NCI-H460 (cell line): ENCODE measurements around the gene CHMP2A. TPM values are rescaled to one million over a fixed set of nuclear protein-coding genes. Genes with fewer than 3 reads are reported as not detected.

Source experiments
- DNase-seq: peaks from one replicate; pipeline ENCODE4 v3.0.0-alpha.2; 2016; ENCODE audit warnings: low read depth; ENCODE audit errors: extremely low read depth
- total RNA-seq: library from RNA; depleted of rRNA; stranded (reverse); fragments of >200 nt; shearing (Covaris generic); gene quantifications from 2 replicates; pipeline ENCODE4 v1.2.3, GENCODE V29; 2014

The CHMP2A gene
- total RNA-seq, 1 experiment from 2014 or later: 102 TPM

DNA sequence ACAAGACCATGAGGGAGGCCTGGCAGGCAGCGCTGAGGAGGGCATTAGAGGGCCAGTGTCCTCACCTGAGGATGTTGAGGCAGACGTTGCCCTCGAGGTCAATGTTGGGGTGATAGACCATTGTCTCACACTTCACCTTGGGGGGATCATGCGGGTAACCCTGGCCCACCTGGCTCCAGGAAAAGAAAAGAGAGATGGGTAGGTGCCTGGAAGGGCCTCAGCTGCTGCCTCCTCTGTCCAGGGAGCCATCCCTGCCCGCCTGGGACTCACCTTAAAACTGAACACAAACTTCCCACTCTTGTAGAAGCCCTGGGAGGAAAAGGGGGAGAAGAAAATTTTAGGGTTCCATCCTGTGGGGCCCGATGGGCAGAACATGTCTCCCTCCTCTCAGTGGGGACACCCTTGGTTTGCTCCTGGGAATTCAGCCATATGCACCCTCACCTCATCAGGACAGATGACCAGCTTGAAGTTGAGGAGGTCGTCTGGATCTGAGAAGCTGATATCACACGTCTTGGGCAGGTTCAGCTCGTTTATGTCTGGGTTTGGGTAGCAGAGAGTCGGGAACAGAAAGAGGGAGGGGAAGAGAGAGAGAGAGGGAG is 1.8 kb upstream of the CHMP2A start:
- no peak for DNase-seq

DNA sequence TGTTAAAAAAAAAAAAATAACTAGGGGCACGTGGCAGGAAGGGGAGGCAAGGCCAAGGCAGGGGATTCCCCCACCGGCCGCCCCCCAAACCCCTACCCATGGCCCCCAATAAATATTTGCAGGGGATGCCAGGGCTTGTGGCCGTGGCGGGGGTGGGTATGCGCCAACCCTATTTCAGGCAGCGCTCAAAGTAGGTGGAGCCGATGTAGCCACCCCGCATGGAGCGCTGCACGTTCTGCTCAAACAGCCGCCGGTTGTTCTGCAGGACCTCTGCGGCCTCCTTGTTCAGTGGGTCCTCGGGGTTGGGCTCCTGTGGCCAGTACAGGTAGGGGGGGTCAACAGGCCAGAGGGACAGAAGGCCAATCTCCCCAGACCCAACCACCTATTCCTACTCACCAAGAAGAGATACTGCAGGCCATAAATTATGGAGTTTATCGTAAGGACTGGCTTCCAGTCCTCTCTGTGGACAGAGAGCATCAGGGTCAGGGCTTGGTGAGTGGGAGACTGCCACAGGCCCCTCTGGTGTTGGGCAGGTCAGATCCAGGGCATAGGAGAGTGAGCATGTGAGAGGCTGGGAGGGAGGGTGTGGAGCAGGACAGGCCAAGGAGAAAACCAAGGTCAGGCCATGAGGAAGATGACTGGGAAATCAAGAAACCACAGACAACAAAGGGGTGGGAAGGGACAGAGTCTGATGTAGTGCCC is 1.2 kb upstream of the CHMP2A start:
- DNase-seq: no peak

DNA sequence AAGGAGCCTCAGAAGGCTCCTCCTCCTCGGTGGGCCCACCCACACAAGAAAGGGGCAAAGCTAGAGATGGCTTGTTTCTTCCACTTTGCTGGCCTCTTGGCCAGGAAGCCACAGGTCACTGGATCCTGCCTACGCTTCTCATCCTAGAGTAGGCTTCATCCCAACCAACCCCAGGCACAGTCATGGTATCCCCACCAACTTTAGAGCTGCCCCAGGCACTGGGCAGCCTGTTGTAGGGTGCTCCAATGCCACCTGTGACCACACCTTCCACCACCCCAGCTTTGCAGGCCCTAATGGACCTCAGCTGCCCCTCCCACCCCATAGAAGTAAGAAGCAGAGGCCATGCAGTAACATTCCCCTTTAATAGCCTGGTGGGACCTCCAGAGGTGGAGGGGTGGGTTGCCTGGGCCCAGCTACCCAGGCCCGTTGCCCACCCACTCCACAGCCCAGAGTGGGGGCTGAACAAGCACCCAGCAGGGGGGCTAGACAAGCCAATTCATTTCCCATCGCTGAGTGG is 522 bp upstream of the CHMP2A start:
- DNase-seq: no peak

DNA sequence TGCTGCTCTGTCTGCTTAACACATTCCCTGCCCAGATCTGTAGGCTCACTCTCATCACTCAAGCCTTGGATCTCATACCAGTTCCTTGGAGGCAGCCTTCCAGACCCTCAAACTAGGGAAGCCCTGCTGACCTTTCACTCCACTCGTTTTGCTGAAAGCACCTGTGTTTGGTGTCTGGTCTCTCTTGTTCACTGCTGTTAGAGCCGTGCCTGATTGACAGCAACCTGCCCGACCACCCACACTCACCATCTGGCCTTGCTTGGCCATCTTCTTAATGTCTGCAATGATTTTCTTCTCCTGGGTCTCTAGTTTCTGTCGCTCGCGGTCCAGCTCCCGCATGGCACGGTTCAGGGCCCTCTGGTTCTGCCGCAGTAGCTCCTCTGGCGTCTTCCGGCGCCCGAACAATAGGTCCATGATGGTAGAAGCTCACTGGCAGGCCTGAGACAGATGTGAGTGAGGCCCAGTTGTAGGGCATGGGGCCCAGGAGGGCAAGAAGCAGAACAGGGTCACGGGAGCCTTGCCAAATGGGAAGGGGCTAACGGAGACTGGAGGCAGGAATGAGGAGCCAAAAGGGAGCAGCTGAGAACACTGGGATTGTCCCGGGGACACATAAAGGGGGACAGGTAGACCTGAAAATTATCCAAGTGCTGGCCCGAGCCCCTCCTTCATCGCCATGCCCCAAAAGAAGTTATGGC is 959 bp downstream of the CHMP2A start:
- DNase-seq: no peak

DNA sequence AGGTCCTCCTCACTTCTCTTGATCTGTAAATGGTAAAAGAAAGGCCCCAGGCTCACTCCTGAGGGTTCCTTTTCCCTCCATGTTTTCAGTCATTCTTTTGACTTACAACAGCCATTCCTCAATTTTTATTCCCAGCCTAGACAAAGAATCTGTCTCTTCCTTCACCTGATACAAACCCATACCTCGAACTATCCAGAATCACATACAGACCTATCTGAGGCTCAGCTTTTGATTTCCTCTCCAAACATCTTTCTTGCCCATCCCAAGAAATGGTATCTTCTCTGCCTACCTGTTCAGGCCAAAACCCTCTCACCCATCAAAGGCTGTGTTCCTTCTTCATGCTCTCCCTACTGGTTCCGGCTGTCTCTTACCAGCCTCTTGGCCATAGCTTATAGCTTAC is 2.2 kb downstream of the CHMP2A start:
- DNase-seq: no peak

DNA sequence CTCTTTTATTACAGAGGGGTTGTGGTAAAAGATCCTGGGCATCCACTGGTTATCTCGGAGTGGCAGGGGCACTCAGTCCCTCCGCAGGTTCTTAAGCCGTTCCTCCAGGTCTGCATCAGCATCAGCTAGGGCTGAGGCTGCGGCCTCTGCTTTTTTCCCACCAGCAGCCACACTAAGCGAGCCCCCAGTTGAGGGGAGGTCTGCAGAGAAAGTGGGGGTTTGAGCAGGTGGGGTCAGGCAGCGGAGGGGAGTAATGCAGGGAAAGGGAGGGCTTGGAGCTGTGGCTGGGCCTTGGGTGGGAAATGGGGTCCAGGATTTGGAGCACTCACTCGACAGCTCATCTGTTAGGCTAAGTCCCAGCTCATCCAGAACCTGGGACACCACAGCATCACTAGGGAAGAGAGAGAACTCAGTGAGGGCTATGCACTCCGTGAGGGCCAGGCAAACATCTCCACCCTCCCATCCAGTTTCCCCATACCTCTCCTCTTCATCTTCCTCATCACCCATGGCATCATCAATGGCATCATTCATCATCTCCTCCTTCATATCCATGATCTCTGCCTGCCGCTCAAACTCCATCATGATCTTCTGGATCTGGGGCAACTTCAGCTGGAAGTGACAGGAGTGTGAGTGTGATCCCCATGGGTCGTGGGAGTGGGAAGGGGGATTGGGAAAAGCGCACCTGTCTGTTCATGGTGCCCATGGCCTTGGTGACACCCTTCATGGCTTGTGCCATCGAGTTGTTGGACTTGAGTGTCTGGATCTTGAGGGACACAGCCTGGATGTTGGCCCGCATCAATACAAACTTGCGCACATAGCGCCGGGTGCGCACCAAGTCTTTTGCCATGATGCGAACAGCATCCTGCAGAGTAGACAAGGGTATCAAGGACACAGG is 3.1 kb downstream of the CHMP2A start:
- DNase-seq: no peak

DNA sequence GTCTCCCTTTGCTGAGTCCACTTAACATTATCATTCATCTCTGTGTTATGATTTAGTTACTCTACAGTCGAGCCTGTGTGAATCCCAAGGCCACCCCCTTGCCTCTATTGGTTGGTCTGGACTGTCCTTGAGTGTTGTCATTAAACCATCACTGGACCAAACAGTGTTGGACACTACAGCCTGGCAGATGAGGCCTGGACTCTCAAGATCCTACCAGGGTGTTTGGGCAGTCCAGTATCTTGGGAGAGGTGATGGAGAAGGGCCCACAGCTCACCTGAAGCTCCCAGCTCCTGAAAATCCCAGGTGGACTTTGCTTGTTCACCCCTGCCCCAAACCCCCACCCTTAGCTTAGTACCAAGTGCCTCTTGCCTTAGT is 3.8 kb downstream of the CHMP2A start:
- DNase-seq: no peak

DNA sequence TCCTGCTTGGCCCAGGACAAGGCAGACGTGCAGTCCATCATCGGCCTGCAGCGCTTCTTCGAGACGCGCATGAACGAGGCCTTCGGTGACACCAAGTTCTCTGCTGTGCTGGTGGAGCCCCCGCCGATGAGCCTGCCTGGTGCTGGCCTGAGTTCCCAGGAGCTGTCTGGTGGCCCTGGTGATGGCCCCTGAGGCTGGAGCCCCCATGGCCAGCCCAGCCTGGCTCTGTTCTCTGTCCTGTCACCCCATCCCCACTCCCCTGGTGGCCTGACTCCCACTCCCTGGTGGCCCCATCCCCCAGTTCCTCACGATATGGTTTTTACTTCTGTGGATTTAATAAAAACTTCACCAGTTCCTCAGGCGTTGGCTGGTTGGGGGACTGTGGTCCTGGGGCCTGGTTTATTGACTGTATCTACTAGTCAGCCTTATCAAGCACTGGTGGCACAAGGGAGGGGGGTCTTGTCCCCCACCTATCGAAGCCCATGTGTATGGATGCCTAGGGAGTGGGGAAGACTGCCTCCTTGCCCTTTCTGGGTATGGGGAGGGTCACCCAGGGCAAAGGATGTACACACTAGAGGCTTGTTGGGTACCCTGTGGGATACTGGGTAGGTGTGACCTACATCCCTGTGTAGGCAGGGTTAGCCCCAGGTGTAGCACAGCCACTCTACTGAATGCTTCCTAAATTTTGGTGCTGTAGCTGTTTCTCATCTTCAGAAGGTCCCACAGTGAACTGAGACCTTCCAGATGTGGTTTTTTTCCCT is 4.4 kb downstream of the CHMP2A start:
- DNase-seq: no peak

DNA sequence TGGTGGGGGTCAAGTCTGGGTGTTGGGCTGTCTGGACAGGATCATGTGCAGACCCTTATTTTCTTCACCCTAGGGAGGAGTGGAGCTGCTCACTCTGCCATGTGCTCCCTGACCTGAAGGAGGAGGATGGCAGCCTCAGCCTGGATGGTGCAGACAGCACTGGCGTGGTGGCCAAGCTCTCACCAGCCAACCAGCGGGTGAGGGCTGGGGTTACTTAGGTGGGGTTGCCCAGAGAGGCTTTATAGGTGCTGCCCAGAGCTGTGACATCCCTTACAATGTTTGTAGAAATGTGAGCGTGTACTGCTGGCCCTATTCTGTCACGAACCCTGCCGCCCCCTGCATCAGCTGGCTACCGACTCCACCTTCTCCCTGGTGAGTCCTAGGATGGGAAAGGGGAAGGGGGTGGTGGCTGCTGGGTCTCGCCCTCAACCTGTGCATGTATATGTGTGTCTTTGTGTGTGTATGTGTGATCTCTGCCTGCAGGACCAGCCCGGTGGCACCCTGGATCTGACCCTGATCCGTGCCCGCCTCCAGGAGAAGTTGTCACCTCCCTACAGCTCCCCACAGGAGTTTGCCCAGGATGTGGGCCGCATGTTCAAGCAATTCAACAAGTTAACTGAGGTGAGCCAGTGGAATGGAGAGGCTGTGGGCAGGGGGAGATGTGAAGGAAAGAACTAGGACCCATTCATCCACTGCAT is 5.1 kb downstream of the CHMP2A start:
- DNase-seq: no peak

DNA sequence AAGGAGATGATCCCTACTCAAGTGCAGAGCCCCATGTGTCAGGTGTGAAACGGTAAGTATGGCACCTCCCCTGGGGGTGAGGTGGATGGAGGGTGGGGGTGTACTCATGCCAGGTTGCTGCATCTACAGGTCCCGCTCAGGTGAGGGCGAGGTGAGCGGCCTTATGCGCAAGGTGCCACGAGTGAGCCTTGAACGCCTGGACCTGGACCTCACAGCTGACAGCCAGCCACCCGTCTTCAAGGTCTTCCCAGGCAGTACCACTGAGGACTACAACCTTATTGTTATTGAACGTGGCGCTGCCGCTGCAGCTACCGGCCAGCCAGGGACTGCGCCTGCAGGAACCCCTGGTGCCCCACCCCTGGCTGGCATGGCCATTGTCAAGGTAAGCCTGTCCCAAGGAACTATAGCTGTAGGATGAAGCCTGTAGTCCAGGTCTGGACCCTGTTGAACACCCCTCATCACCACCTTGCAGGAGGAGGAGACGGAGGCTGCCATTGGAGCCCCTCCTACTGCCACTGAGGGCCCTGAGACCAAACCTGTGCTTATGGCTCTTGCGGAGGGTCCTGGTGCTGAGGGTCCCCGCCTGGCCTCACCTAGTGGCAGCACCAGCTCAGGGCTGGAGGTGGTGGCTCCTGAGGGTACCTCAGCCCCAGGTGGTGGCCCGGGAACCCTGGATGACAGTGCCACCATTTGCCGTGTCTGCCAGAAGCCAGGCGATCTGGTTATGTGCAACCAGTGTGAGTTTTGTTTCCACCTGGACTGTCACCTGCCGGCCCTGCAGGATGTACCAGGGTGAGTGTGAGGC is 5.8 kb downstream of the CHMP2A start:
- DNase-seq: no peak

DNA sequence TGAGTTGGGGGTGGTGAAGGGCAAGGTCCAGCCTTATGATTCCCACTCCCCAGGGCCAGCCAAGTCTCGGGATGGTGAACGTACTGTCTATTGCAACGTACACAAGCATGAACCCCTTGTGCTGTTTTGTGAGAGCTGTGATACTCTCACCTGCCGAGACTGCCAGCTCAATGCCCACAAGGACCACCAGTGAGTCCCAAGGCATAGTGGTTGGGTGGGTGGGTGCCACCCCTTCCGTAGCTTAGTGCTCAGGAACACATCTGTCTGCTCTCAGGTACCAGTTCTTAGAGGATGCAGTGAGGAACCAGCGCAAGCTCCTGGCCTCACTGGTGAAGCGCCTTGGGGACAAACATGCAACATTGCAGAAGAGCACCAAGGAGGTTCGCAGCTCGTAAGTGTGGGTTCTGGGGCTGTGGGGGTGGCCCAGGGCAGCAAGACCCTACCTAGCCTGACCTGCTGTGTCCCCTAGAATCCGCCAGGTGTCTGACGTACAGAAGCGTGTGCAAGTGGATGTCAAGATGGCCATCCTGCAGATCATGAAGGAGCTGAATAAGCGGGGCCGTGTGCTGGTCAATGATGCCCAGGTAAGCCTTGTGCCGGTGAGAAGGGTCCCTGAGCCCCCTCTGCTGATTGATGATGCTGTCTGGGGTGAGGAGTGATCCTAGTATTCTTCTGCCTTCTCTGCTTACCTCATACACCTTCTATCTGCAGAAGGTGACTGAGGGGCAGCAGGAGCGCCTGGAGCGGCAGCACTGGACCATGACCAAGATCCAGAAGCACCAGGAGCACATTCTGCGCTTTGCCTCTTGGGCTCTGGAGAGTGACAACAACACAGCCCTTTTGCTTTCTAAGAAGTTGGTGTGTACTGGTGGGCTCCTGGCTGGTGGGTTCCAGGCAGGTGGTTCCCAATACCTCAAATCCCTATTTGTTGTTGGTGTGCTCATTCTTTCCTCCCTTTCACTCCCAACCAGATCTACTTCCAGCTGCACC is 7.3 kb downstream of the CHMP2A start:
- no peak for DNase-seq

DNA sequence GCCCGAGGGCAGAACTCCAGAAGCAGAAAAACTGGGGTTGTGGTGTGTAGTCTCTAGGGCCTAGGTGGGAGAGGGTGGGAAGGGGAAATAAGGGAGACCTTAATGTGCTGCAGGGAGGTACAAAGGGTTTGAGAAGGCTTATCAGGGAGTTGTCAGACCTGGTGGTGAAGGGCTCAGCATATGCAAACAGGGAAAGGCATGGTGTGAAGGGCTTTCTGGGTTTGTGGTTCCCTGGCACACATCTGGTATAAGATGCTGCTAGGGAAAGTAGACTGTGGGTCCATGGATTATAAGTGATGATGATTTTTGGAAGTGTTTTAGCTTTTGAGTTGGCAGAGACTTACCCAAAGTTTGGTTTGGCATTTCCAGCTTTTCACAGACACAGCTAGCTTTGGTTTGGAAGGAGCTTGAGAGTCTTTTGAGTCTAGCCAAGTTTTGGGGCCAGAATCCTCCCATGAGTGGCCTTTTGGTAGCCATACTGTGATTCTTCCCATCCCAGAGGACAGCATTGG is 8.8 kb downstream of the CHMP2A start:
- no peak for DNase-seq

DNA sequence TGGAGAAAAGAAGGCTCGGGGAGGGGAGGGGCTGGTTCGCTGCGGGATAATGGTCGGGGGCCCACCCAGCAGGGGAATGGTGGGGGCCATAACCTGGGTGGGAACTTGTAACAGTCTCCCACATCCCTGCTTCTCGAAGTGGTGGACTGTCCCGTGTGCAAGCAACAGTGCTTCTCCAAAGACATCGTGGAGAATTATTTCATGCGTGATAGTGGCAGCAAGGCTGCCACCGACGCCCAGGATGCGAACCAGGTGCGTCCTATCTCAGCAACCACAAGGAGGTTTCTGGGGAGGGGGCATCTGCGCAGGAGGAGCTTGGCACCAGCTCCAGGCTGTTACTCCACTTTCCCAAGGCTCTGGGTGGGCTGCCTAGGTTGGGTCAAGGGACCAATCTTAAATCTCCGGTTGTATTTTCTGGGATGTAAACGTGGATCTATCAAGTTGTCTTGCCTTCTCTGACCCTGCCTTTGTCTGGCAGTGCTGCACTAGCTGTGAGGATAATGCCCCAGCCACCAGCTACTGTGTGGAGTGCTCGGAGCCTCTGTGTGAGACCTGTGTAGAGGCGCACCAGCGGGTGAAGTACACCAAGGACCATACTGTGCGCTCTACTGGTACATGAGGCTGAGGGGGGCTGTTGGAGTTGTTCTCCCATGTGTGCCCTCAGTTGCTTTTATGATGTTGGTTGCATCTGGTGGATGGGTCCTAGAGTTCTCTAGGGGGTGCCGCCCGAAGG is 9.5 kb downstream of the CHMP2A start:
- no peak for DNase-seq

DNA sequence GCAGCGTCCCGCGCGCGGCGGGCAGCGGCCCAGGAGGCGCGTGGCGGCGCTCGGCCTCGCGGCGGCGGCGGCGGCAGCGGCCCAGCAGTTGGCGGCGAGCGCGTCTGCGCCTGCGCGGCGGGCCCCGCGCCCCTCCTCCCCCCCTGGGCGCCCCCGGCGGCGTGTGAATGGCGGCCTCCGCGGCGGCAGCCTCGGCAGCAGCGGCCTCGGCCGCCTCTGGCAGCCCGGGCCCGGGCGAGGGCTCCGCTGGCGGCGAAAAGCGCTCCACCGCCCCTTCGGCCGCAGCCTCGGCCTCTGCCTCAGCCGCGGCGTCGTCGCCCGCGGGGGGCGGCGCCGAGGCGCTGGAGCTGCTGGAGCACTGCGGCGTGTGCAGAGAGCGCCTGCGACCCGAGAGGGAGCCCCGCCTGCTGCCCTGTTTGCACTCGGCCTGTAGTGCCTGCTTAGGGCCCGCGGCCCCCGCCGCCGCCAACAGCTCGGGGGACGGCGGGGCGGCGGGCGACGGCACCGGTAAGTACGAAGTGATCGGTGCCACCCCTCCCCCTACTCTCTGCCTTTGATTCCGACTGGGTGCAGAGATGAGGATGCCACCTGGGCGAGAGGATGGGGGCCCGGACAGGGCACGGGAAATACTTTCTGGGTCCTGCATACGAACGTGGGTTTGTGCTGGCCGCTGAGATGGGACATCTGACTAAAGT is 10.2 kb downstream of the CHMP2A start:
- peak; percentile 28 for DNase-seq

DNA sequence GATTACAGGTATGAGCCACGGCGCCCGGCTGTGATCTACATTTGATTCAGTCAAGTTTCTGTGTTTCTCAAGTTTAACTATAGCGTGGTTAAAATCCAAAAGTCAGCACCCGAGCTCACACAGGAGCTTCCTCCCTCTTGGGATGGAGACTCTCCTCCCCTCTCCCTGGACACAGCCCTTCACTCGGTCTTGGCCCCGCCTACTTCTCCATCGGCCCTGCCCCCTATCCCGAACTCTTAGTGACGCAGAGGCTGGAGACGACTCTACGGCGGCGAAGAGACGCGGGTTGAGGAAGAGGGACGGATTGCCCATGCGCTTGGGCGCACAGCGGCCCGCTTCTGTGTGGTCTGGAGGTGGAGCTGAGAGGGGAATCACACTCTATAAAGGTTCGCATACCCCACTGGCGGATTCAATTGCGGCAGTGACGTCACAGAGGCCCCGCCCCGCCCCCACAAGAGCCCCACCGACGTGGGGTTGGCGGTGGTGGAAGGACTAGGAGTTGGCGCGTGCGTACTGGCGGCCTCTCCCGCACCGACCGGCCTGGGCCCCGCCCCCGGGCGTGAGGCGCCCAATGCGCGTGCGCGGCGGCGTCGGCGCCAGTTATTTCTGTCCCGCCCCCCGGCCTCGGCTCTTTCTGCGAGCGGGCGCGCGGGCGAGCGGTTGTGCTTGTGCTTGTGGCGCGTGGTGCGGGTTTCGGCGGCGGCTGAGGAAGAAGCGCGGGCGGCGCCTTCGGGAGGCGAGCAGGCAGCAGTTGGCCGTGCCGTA is 10.9 kb downstream of the CHMP2A start, which contains the start of gene TRIM28:
TSS of gene TRIM28 (plus strand) at position 239 of the 765 bp plus-strand sequence. CDS start 694 bp downstream, outside the sequence.
- DNase-seq: peak; percentile 97
